Left lung (tissue), 10 donors: ENCODE results near the gene DYRK1A. TPM values are rescaled to one million over a fixed set of nuclear protein-coding genes. Genes with fewer than 3 reads are reported as not detected.

Source experiments
- ATAC-seq: fragments of 200-7000 bp; cut with Tn5 transposase; one replicate; pipeline ENCODE4 v1.9.1; 2020; ENCODE audit warnings: moderate library complexity
- DNase-seq, 4 donors: peaks; one replicate each; pipeline ENCODE4 v3.0.0-alpha.2; 2013 to 2020
- H3K27ac ChIP-seq, 2 donors: fragments of 200-600 bp; sonication (generic) in 1 of 2; one replicate each; pipeline versions ENCODE4 v1.5.0 to v1.8.0; 2020 to 2021
- H3K27me3 ChIP-seq, 2 donors: fragments of 200-600 bp; sonication (generic) in 1 of 2; one replicate each; pipeline versions ENCODE4 v1.5.0 to v1.8.0; 2020 to 2021
- H3K36me3 ChIP-seq, 2 donors: fragments of 200-600 bp; sonication (generic) in 1 of 2; one replicate each; pipeline versions ENCODE4 v1.5.0 to v1.8.0; 2020 to 2021
- H3K4me1 ChIP-seq, 2 donors: fragments of 200-600 bp; one replicate each; pipeline ENCODE4 v1.8.0; 2021
- H3K4me3 ChIP-seq, 2 donors: fragments of 200-600 bp; sonication (generic) in 1 of 2; one replicate each; pipeline versions ENCODE4 v1.5.0 to v1.8.0; 2020 to 2021; ENCODE audit warnings: mild to moderate bottlenecking in 1 of 2
- H3K9me3 ChIP-seq, 2 donors: fragments of 200-600 bp; sonication (generic) in 1 of 2; one replicate each; pipeline versions ENCODE4 v1.5.0 to v1.8.0; 2020 to 2021
- intact Hi-C, 2 donors: fragments of 100-400 bp; cut with DNase I; formaldehyde crosslinking; loops; one replicate each; pipeline versions ENCODE4 v1.11.2 to v1.14.2; 2022
- polyA plus RNA-seq, 6 donors: library from polyadenylated mRNA; unstranded; fragments of 120-200 nt; gene quantifications; one replicate each; pipeline ENCODE4 v1.2.1, GENCODE V29; 2013; ENCODE audit not compliant: insufficient read length in 6 of 6
- total RNA-seq, 2 donors: library from RNA; stranded (reverse); fragmentation: NEBNext Ultra II Directional; extraction: Animal tissue kit (Norgen Biotek cat#: 25700); gene quantifications; one replicate each; pipeline ENCODE4 v1.2.1, GENCODE V29; 2021
- TF ChIP-seq, protein P1 (sequence below), 2 donors: fragments of 200-600 bp; sonication (generic) in 1 of 2; IDR thresholded peaks; one replicate each; pipeline versions ENCODE4 v1.5.0 to v1.8.0; 2021; ENCODE audit warnings: antibody characterized with exemption in 2 of 2
- donor health status: DM: no; HTN: yes; CAD: no.
- donor health status: DM: no; HTN: no; CAD: no.

DYRK1A gene
- total and polyA plus RNA-seq, 8 donors = 57.0 to 69.9 (median 65.8) TPM

DNA sequence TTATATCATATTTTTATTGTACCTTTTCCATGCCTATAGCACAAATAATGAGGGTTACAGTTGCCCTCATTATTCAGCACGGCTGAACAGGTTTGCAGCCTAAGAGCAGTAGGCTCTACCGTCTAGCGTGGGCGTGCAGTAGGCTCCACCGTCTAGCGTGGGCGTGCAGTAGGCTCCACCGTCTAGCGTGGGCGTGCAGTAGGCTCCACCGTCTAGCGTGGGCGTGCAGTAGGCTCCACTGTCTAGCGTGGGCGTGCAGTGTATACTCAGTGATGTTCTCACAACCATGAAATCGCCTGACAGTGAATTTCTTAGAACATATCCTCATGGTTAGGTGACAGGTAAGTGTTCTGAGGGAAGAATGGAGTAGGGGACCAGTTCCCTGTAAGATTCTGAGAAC lies 84.9 kb downstream of the DYRK1A start:
- Histone ChIP-seq H3K27ac (no peak overlapping the region), H3K36me3 (no peaks in the 10 kb centered on the region), H3K4me3 (no peak overlapping the region), H3K27me3 (no peaks in the 10 kb centered on the region), H3K4me1 (peaks cover 20 to 86% of the 10 kb centered on the region in 2 donors), H3K9me3 (no peaks in the 10 kb centered on the region)
- ATAC-seq = no peak
- no peak for DNase-seq
- TF ChIP-seq, protein P1, sequence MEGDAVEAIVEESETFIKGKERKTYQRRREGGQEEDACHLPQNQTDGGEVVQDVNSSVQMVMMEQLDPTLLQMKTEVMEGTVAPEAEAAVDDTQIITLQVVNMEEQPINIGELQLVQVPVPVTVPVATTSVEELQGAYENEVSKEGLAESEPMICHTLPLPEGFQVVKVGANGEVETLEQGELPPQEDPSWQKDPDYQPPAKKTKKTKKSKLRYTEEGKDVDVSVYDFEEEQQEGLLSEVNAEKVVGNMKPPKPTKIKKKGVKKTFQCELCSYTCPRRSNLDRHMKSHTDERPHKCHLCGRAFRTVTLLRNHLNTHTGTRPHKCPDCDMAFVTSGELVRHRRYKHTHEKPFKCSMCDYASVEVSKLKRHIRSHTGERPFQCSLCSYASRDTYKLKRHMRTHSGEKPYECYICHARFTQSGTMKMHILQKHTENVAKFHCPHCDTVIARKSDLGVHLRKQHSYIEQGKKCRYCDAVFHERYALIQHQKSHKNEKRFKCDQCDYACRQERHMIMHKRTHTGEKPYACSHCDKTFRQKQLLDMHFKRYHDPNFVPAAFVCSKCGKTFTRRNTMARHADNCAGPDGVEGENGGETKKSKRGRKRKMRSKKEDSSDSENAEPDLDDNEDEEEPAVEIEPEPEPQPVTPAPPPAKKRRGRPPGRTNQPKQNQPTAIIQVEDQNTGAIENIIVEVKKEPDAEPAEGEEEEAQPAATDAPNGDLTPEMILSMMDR (IDR thresholded peaks at IDR 0.05) = no peak
- intact Hi-C loops = no loop called here

GRCh38 chr21:37452227-37452626 lies 85.7 kb downstream of the DYRK1A start:
- Histone ChIP-seq H3K4me1 (peaks cover 16 to 84% of the 10 kb centered on the region in 2 donors), H3K9me3 (no peaks in the 10 kb centered on the region), H3K36me3 (no peaks in the 10 kb centered on the region), H3K27me3 (no peaks in the 10 kb centered on the region), H3K4me3 (no peak overlapping the region), H3K27ac (peak overlapping the region in 1 of 2 donors; percentile 28)
- TF ChIP-seq, protein P1 (IDR thresholded peaks at IDR 0.05) = no peak
- ATAC-seq (peak; percentile 76), DNase-seq (peak in 1 of 4 donors; percentile 46)
- intact Hi-C loops = no loop called here

DNA sequence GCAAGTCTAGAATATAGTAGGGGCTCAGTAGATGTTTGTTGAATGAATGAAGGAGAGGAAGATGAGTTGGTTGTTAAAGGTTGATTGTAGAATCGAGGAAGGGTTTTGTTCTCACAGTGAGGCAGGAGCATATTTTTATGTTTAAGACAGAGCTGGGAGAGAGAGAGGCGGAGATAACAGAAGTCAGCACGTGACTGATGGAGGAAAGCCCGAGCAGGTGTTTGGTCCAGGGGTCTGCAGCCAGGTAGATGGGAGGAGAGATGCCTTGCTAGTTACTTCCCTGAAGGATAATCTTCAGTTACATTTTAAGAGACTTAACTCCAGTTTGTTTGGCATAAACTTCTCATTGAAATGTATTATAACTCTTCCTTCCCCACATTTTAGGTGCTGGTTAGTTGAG lies 86.8 kb downstream of the DYRK1A start:
- TF ChIP-seq, protein P1 (IDR thresholded peaks at IDR 0.05) = no peak
- Histone ChIP-seq H3K27me3 (no peaks in the 10 kb centered on the region), H3K9me3 (no peaks in the 10 kb centered on the region), H3K4me1 (peaks cover 16 to 83% of the 10 kb centered on the region in 2 donors), H3K27ac (no peak overlapping the region), H3K4me3 (no peak overlapping the region), H3K36me3 (no peaks in the 10 kb centered on the region)
- DNase-seq = no peak
- intact Hi-C loops = no loop called here
- ATAC-seq = no peak

GRCh38 chr21:37454869-37455503 lies 88.4 kb downstream of the DYRK1A start:
- DNase-seq = no peak
- no peak overlapping the region for H3K27ac ChIP-seq
- H3K27me3 ChIP-seq = no peaks in the 10 kb centered on the region
- ATAC-seq = no peak
- no peak overlapping the region for H3K4me3 ChIP-seq
- H3K36me3 ChIP-seq = no peaks in the 10 kb centered on the region
- intact Hi-C loops = no loop called here
- TF ChIP-seq, protein P1 (IDR thresholded peaks at IDR 0.05) = no peak
- H3K9me3 ChIP-seq = no peaks in the 10 kb centered on the region
- H3K4me1 ChIP-seq = peaks cover 16 to 89% of the 10 kb centered on the region in 2 donors

DNA sequence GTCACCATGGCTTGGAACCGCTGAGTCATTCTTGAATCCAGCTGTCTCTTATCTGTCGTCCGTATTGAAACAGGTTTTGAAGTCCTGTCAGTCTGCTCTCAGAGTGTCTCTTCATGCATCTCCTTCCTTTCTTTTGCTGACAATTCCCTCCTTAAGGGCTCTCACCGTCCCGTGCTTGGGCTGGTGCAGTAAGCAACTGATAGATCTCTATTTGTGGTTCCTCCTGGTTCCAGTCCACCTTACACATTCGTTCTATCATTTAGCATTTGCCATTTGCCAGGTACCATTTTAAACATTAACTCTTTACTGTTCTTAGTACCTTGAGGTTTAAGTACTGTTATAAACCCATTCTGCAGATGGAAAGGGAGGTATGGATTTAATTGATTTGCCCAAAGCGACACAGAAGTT lies 88.9 kb downstream of the DYRK1A start:
- ATAC-seq (no peak), DNase-seq (no peak)
- Histone ChIP-seq H3K4me3 (no peak overlapping the region), H3K9me3 (no peaks in the 10 kb centered on the region), H3K27me3 (no peaks in the 10 kb centered on the region), H3K4me1 (peaks cover 16 to 89% of the 10 kb centered on the region in 2 donors), H3K36me3 (no peaks in the 10 kb centered on the region), H3K27ac (no peak overlapping the region)
- intact Hi-C loops = no loop called here
- TF ChIP-seq, protein P1 (IDR thresholded peaks at IDR 0.05) = no peak
